ENCODE measurements around the gene SHISA7.

Gene SHISA7

DNA sequence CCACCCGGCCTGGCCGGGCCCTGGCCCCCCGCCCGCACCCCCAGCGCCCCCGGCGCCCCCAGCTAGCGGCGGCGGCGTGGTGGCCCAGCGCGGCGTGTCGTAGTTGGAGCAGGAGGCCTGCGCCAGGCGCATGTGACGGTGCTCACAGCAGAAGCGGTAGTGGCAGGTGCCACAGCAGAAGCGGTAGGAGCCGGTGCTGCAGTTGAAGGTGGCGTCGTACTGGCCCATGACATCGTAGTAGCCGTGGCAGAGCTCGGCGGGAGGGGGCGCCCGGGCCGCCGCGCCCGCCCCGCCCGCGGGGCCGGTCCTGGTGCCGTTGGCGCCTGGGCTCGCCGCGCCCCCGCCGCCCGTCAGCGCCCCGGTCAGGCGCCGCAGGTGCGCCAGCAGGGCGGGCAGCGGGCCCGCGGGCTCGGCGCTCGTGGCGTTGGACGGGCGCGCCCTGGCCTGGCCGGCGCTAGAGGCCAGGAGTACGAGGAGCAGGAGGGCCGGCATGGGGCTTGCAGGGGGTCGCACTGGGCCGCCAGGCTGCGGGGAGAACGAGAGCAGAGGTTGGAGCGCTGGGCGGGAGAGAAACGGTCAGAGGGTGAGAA is 633 bp downstream of the SHISA7 start:
- Histone ChIP-seq H3K4me1 (ENCODE audit: control insufficient read depth, insufficient read depth, low read length) (peaks cover 2% of the 10 kb centered on the region; the same call in 1 of the 2 replicates), H3K27me3 (ENCODE audit: control insufficient read depth, insufficient read depth, low read length) (peaks cover 41% of the 10 kb centered on the region), H3K4me3 (ENCODE audit: low read length) (peak overlapping the region; percentile 16; the same call in 1 of the 2 replicates), H3K27ac (ENCODE audit: low read length) (no peak overlapping the region), H3K9me3 (ENCODE audit: control insufficient read depth, insufficient read depth, low read length) (no peaks in the 10 kb centered on the region), H3K36me3 (ENCODE audit: control insufficient read depth, insufficient read depth, low read length) (no peaks in the 10 kb centered on the region)
- no peak for DNase-seq (ENCODE audit: low read depth, low spot score)
- WGBS (ENCODE audit: insufficient coverage, insufficient read length), result no CpG with 5 or more reads among the region's 72 CpGs

DNA sequence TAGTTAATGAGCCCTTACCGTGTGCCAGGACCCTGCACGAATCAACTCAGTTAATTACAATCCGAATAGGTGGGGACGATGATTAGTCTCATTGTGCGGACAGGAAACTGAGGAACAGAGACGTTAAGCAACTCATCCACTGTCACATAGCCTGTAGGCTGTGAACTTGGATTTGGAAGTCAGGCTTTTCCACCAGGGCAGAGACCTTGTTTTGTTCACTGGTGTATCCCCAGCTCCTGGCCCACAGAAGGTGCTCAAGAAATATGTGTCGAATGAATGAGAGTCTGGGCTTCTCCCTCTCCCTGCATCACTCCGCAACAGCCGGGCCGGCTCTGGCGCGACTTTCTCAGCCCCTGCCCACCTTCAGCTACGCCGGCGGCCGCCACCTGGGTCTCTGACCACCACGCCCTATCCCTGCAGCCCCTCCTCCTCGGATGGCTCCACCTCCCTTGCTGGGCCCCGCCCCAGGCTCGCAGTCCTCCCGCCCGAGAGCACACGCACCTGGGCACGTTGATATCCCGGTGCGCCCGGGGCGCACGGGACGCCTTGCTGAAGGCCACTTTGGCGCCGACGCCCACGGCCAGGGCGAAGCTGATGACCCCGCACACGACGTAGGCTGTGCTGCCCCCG is 1.3 kb downstream of the SHISA7 start:
- no peaks in the 10 kb centered on the region for H3K36me3 ChIP-seq (ENCODE audit: control insufficient read depth, insufficient read depth, low read length)
- no peak for DNase-seq (ENCODE audit: low read depth, low spot score)
- H3K4me1 ChIP-seq (ENCODE audit: control insufficient read depth, insufficient read depth, low read length), result peaks cover 3% of the 10 kb centered on the region; the same call in 1 of the 2 replicates
- H3K27ac ChIP-seq (ENCODE audit: low read length), result no peak overlapping the region
- WGBS (ENCODE audit: insufficient coverage, insufficient read length), result no CpG with 5 or more reads among the region's 39 CpGs
- no peaks in the 10 kb centered on the region for H3K9me3 ChIP-seq (ENCODE audit: control insufficient read depth, insufficient read depth, low read length)
- no peak overlapping the region; the same call in 1 of the 2 replicates for H3K4me3 ChIP-seq (ENCODE audit: low read length)
- peaks cover 36% of the 10 kb centered on the region for H3K27me3 ChIP-seq (ENCODE audit: control insufficient read depth, insufficient read depth, low read length)

DNA sequence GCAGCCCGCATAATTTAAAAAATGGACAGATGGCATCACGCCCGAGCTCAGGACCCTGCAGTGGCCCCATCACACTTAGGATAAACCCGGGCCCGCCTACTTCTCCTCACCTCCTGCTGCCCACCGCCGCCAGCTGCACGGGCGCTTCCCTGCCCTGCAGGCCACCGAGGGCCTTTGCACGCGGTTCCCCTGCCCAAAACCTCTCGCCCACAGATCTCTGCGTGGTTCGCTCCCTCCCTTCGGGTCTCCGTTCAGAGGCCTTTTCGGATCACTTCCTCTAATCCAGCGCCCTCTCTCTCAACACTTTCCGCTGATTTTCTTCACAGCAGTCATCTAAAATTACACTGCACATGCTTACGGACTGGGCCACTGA is 1.8 kb downstream of the SHISA7 start:
- no peak for DNase-seq (ENCODE audit: low read depth, low spot score)
- no peak overlapping the region for H3K27ac ChIP-seq (ENCODE audit: low read length)
- H3K9me3 ChIP-seq (ENCODE audit: control insufficient read depth, insufficient read depth, low read length), result no peaks in the 10 kb centered on the region
- WGBS (ENCODE audit: insufficient coverage, insufficient read length), result no CpG with 5 or more reads among the region's 21 CpGs
- no peak overlapping the region; the same call in 1 of the 2 replicates for H3K4me3 ChIP-seq (ENCODE audit: low read length)
- peaks cover 3% of the 10 kb centered on the region; the same call in 1 of the 2 replicates for H3K4me1 ChIP-seq (ENCODE audit: control insufficient read depth, insufficient read depth, low read length)
- peaks cover 35% of the 10 kb centered on the region for H3K27me3 ChIP-seq (ENCODE audit: control insufficient read depth, insufficient read depth, low read length)
- no peaks in the 10 kb centered on the region for H3K36me3 ChIP-seq (ENCODE audit: control insufficient read depth, insufficient read depth, low read length)

DNA sequence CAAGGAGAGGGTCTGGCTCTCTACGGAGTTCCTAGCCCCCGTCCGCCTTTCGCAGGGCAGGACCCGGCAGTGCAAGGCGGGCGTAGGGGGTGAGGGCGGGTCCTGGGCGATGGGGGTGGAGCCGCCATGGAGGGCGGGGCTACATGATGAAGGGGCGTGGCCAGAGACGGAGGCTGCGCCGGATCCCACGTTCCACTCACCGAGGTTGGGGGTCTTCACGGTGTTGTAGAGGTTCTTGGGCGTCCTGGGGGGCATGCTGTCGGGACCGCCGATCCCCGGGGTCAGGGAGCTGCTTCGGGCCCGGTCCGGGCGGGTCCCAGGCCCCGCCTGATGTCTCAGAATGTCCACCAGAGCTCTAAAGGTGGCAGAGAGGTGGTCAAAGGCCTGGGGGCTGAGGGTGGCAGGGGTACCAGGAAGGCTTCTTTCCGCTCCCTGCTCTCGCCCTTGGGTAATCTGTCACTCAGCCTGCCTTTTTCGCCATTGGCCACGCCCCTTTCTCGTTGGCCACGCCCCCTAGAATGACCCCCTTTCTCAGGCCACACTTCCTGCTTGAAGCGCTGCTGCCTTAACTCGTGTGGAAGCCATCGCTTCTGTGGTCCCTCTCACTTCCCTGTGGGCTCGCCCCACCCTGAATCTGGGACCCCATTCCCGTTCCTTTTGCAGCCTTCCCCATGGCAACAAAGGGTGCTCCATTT is 2.5 kb downstream of the SHISA7 start:
- peaks cover 34% of the 10 kb centered on the region for H3K27me3 ChIP-seq (ENCODE audit: control insufficient read depth, insufficient read depth, low read length)
- DNase-seq (ENCODE audit: low read depth, low spot score), result no peak
- H3K4me1 ChIP-seq (ENCODE audit: control insufficient read depth, insufficient read depth, low read length), result peaks cover 3% of the 10 kb centered on the region; the same call in 1 of the 2 replicates
- no CpG with 5 or more reads among the region's 39 CpGs for WGBS (ENCODE audit: insufficient coverage, insufficient read length)
- peak overlapping the region; percentile 33; the same call in 1 of the 2 replicates for H3K4me3 ChIP-seq (ENCODE audit: low read length)
- H3K9me3 ChIP-seq (ENCODE audit: control insufficient read depth, insufficient read depth, low read length), result no peaks in the 10 kb centered on the region
- H3K36me3 ChIP-seq (ENCODE audit: control insufficient read depth, insufficient read depth, low read length), result no peaks in the 10 kb centered on the region
- no peak overlapping the region for H3K27ac ChIP-seq (ENCODE audit: low read length)

DNA sequence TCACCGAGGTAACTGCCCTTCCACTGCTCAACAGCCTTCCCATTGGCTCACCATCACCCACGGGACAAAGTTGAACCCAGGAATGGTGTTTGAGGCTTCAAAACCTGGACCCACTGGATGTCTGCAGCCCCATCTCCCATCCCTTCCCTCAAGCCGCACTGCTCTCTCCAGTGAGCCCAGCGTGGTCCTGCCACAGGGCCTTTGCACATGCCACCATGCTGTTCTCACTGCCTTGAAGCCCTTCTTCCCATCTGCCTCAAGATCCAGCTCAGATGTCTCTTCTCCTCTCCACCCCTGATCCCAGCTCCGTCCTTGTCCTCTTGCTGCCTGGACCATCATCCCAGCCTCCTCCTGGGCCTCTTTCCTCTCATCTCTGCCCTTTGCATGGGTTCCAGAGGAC is 4.0 kb downstream of the SHISA7 start:
- Histone ChIP-seq H3K27ac (ENCODE audit: low read length) (no peak overlapping the region), H3K9me3 (ENCODE audit: control insufficient read depth, insufficient read depth, low read length) (no peaks in the 10 kb centered on the region), H3K36me3 (ENCODE audit: control insufficient read depth, insufficient read depth, low read length) (no peaks in the 10 kb centered on the region), H3K4me3 (ENCODE audit: low read length) (no peak overlapping the region), H3K27me3 (ENCODE audit: control insufficient read depth, insufficient read depth, low read length) (peaks cover 21% of the 10 kb centered on the region), H3K4me1 (ENCODE audit: control insufficient read depth, insufficient read depth, low read length) (peaks cover 3% of the 10 kb centered on the region; the same call in 1 of the 2 replicates)
- WGBS (ENCODE audit: insufficient coverage, insufficient read length), result no CpG with 5 or more reads among the region's 5 CpGs
- DNase-seq (ENCODE audit: low read depth, low spot score), result no peak

DNA sequence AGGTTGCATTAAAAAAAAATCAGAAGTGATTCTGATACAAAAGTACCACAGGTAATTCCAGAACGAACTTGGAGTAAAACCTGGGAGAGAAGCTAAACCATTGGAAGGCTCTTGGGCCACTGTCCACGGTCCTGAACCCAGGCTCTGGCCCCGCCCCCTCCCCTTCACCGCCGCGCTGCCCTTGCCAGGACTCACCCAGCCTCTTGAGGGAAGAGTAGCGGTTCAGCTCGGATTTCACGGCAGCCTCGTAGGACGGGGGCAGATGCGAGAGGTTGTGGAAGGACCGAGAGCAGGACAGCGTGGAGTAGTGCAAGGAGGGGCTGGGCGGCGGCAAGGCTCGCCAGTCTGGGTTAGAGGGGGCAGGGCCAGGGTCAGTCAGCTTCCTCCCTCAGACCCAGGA is 5.7 kb downstream of the SHISA7 start:
- no CpG with 5 or more reads among the region's 17 CpGs for WGBS (ENCODE audit: insufficient coverage, insufficient read length)
- DNase-seq (ENCODE audit: low read depth, low spot score), result no peak
- Histone ChIP-seq H3K9me3 (ENCODE audit: control insufficient read depth, insufficient read depth, low read length) (no peaks in the 10 kb centered on the region), H3K4me3 (ENCODE audit: low read length) (no peak overlapping the region), H3K36me3 (ENCODE audit: control insufficient read depth, insufficient read depth, low read length) (no peaks in the 10 kb centered on the region; the same call in 1 of the 2 replicates), H3K27me3 (ENCODE audit: control insufficient read depth, insufficient read depth, low read length) (peaks cover 10% of the 10 kb centered on the region; the same call in 1 of the 2 replicates), H3K4me1 (ENCODE audit: control insufficient read depth, insufficient read depth, low read length) (peaks cover 3% of the 10 kb centered on the region; the same call in 1 of the 2 replicates), H3K27ac (ENCODE audit: low read length) (no peak overlapping the region)

DNA sequence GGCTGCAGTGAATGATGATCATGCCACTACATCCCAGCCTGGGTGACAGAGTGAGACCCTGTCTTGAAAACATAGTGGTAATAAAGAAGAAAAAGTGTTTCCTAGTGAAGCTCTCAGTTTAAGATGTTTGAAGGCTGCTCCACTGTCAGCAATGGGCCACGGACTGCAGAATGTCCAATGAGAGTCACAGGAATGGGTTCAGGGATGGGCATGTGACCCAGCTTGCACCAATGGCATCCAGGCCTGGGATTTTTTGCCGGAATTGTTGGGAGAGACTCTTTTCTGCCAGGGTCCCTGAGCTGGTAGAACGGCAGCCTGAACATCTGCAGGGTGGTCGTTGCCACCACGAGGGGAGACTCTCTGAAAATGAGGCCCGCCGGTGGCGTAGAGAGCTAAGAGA is 6.3 kb downstream of the SHISA7 start:
- no peak for DNase-seq (ENCODE audit: low read depth, low spot score)
- Histone ChIP-seq H3K36me3 (ENCODE audit: control insufficient read depth, insufficient read depth, low read length) (no peaks in the 10 kb centered on the region; the same call in 1 of the 2 replicates), H3K9me3 (ENCODE audit: control insufficient read depth, insufficient read depth, low read length) (no peaks in the 10 kb centered on the region), H3K4me1 (ENCODE audit: control insufficient read depth, insufficient read depth, low read length) (peaks cover 3% of the 10 kb centered on the region; the same call in 1 of the 2 replicates), H3K27ac (ENCODE audit: low read length) (no peak overlapping the region), H3K27me3 (ENCODE audit: control insufficient read depth, insufficient read depth, low read length) (peaks cover 10% of the 10 kb centered on the region; the same call in 1 of the 2 replicates), H3K4me3 (ENCODE audit: low read length) (no peak overlapping the region)
- WGBS (ENCODE audit: insufficient coverage, insufficient read length), result no CpG with 5 or more reads among the region's 8 CpGs

DNA sequence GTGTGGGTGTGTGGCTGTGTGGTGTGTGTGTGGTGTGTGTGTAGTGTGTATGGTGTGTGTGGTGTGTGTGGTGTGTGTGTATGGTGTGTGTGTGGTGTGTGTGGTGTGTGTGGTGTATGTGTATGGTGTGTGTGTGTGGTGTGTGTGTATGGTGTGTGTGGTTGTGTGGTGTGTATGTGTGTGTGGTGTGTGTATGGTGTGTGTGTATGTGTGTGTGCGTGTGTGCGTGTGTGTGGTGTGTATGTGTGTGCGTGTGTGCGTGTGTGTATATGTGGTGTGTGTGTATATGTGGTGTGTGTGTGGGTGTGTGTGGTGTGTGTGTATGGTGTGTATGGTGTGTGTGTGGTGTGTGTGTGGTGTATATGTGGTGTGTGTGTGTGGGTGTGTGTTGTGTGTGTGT is 8.1 kb downstream of the SHISA7 start:
- no peak for DNase-seq (ENCODE audit: low read depth, low spot score)
- no peak overlapping the region for H3K27ac ChIP-seq (ENCODE audit: low read length)
- H3K4me3 ChIP-seq (ENCODE audit: low read length), result no peak overlapping the region
- no peaks in the 10 kb centered on the region for H3K9me3 ChIP-seq (ENCODE audit: control insufficient read depth, insufficient read depth, low read length)
- peaks cover 3% of the 10 kb centered on the region; the same call in 1 of the 2 replicates for H3K4me1 ChIP-seq (ENCODE audit: control insufficient read depth, insufficient read depth, low read length)
- no peaks in the 10 kb centered on the region; the same call in 1 of the 2 replicates for H3K36me3 ChIP-seq (ENCODE audit: control insufficient read depth, insufficient read depth, low read length)
- WGBS (ENCODE audit: insufficient coverage, insufficient read length), result 100% methylated on average over 4 of the region's 4 CpGs
- 0 out of 2 replicates have a peak, but pooled peaks cover 2% of the 10 kb centered on the region for H3K27me3 ChIP-seq (ENCODE audit: control insufficient read depth, insufficient read depth, low read length)

DNA sequence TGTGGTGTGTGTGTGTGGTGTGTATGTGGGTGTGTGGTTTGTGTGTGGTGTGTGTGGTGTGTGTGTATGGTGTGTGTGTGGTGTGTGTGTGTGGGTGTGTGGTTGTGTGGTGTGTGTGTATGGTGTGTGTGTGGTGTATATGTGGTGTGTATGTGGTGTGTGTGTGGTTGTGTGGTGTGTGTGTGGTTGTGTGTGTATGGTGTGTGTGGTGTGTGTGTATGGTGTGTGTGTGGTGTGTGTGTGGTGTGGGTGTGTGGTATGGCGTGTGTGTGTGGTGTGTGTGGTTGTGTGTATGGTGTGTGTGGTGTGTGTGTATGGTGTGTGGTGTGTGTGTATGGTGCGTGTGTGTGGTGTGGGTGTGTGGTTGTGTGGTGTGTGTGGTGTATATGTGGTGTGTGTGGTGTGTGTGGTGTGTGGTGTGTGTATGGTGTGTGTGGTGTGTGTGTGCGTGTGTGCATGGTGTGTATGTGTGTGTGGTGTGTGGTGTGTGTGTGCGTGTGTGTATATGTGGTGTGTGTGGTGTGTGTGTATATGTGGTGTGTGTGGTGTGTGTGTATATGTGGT is 8.7 kb downstream of the SHISA7 start:
- no peaks in the 10 kb centered on the region for H3K9me3 ChIP-seq (ENCODE audit: control insufficient read depth, insufficient read depth, low read length)
- no peak for DNase-seq (ENCODE audit: low read depth, low spot score)
- peaks cover 3% of the 10 kb centered on the region; the same call in 1 of the 2 replicates for H3K4me1 ChIP-seq (ENCODE audit: control insufficient read depth, insufficient read depth, low read length)
- no peak overlapping the region for H3K4me3 ChIP-seq (ENCODE audit: low read length)
- H3K36me3 ChIP-seq (ENCODE audit: control insufficient read depth, insufficient read depth, low read length), result no peaks in the 10 kb centered on the region; the same call in 1 of the 2 replicates
- WGBS (ENCODE audit: insufficient coverage, insufficient read length), result 99% methylated on average over 4 of the region's 4 CpGs
- H3K27me3 ChIP-seq (ENCODE audit: control insufficient read depth, insufficient read depth, low read length), result 0 out of 2 replicates have a peak, but pooled peaks cover 2% of the 10 kb centered on the region
- H3K27ac ChIP-seq (ENCODE audit: low read length), result no peak overlapping the region

DNA sequence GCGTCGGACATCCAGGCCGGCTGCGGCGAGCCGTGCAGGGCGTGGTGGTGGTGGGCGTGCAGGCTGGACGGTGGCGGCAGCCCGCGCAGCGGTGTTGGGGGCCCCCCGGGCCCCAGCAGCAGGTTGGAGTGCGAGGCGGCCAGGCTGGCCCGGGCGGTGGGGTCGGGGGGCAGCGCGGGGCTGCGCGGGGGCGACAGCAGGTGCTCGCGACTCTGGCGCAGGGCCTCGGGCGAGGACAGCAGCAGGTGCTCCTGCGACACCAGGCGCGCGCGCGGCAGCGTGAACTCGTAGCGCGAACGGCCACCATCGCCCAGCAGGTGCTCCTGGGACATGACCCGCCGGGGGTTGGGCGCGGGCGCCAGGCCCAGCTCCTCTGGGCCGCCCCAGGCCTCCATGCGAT is 9.8 kb downstream of the SHISA7 start:
- no CpG with 5 or more reads among the region's 48 CpGs for WGBS (ENCODE audit: insufficient coverage, insufficient read length)
- no peak overlapping the region for H3K27ac ChIP-seq (ENCODE audit: low read length)
- H3K36me3 ChIP-seq (ENCODE audit: control insufficient read depth, insufficient read depth, low read length), result no peaks in the 10 kb centered on the region; the same call in 1 of the 2 replicates
- H3K9me3 ChIP-seq (ENCODE audit: control insufficient read depth, insufficient read depth, low read length), result no peaks in the 10 kb centered on the region
- no peak overlapping the region for H3K4me3 ChIP-seq (ENCODE audit: low read length)
- no peaks in the 10 kb centered on the region for H3K27me3 ChIP-seq (ENCODE audit: control insufficient read depth, insufficient read depth, low read length)
- no peak for DNase-seq (ENCODE audit: low read depth, low spot score)
- H3K4me1 ChIP-seq (ENCODE audit: control insufficient read depth, insufficient read depth, low read length), result peaks cover 3% of the 10 kb centered on the region; the same call in 1 of the 2 replicates
